Brain microvascular endothelial cell (primary cell): Measurements from ENCODE around the gene OLFM3.

ENCODE experiments used
- DNase-seq: peaks from one replicate; pipeline ENCODE4 v3.0.0-alpha.2; 2020
- H3K27ac ChIP-seq: fragments of 250-450 bp; sonication (Bioruptor Pico); 2 replicates; pipeline ENCODE4 v1.5.1; 2020; ENCODE audit warnings: mild to moderate bottlenecking, moderate library complexity
- H3K27me3 ChIP-seq: fragments of 250-450 bp; sonication (Bioruptor Pico); replicated peaks from 2 replicates; pipeline ENCODE4 v1.5.1; 2020; ENCODE audit warnings: mild to moderate bottlenecking
- H3K36me3 ChIP-seq: fragments of 250-450 bp; sonication (Bioruptor Pico); replicated peaks from 2 replicates; pipeline ENCODE4 v1.5.1; 2020; ENCODE audit warnings: mild to moderate bottlenecking
- H3K4me3 ChIP-seq: 2 replicates; pipeline ENCODE4 v1.5.1; 2011; ENCODE audit warnings: low read depth, mild to moderate bottlenecking, control low read depth, low read length, moderate library complexity
- CTCF ChIP-seq: IDR thresholded peaks from 2 replicates; pipeline ENCODE4 v1.5.1; 2011; ENCODE audit warnings: low read depth, mild to moderate bottlenecking, moderate library complexity, low read length, control low read depth, inconsistent platforms; ENCODE audit errors: missing control alignments
- in situ Hi-C: cut with HindIII; loops from 2 replicates; pipeline ENCODE4 v1.10.0; 2017; ENCODE audit warnings: low sequenced_read_pairs, low pct_ligation_motif_present

Gene OLFM3

GRCh38 chr1:101859941-101860340 lies 136.8 kb downstream of the OLFM3 start:
- Histone ChIP-seq H3K36me3 (no peaks in the 10 kb centered on the region), H3K27me3 (no peaks in the 10 kb centered on the region), H3K4me3 (no peak overlapping the region), H3K27ac (no peak overlapping the region)
- no peak for DNase-seq
- in situ Hi-C loops = no loop called here
- no peak for TF ChIP-seq CTCF

DNA sequence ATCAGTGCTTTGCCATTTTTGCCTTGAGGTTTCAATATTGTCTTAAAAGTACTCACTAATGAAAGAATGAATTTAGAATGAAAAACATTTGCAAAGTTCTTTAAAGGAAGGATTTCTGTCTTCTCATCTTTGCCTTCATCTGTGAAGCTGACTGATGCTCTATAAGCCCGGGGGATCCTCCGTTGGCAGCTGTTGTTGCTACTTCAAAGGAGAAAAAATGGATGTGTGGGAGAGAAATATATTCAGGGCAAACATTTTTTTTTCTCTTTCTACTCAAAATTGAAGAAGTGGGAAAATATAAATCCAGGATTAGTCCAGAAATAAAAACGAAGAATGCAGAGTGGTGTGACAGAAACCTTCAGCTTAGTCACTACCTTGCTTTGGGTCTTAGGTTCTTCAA lies 142.5 kb downstream of the OLFM3 start:
- Histone ChIP-seq H3K27me3 (no peaks in the 10 kb centered on the region), H3K36me3 (no peaks in the 10 kb centered on the region), H3K27ac (no peak overlapping the region), H3K4me3 (no peak overlapping the region)
- no peak for DNase-seq
- in situ Hi-C loops = no loop called here
- TF ChIP-seq CTCF = no peak

GRCh38 chr1:101852936-101853335 lies 143.8 kb downstream of the OLFM3 start:
- H3K27me3 ChIP-seq = no peaks in the 10 kb centered on the region
- no peaks in the 10 kb centered on the region for H3K36me3 ChIP-seq
- no peak for DNase-seq
- TF ChIP-seq CTCF = no peak
- H3K27ac ChIP-seq = no peak overlapping the region
- H3K4me3 ChIP-seq = no peak overlapping the region
- in situ Hi-C loops = no loop called here

GRCh38 chr1:101849356-101849755 lies 147.4 kb downstream of the OLFM3 start:
- Histone ChIP-seq H3K4me3 (no peak overlapping the region), H3K36me3 (no peaks in the 10 kb centered on the region), H3K27ac (no peak overlapping the region), H3K27me3 (no peaks in the 10 kb centered on the region)
- no peak for TF ChIP-seq CTCF
- in situ Hi-C loops = no loop called here
- no peak for DNase-seq

DNA sequence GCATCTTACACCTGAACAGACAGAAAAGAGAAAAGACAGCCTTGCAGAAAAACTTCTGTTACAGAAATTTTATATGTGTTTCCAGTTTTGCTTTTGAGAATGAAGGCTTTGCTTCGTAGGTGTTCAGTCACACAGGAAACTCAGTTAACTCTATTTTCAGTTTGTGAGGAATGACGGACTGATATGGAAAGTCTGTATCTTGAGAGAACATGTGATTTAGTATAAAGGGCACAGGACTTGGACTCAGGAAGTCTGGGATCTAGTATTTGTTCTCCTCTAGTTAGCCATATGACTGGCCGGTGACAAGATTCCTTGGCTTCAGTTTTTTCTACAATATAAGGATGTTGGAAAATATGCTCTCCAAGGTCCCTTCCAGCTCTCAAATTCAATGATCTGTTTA lies 149.1 kb downstream of the OLFM3 start:
- no peak for DNase-seq
- no peak overlapping the region for H3K4me3 ChIP-seq
- TF ChIP-seq CTCF = no peak
- no peaks in the 10 kb centered on the region for H3K36me3 ChIP-seq
- H3K27ac ChIP-seq = no peak overlapping the region
- in situ Hi-C loops = no loop called here
- no peaks in the 10 kb centered on the region for H3K27me3 ChIP-seq

- Histone ChIP-seq H3K27ac (no peak overlapping the region), H3K27me3 (no peaks in the 10 kb centered on the region), H3K4me3 (no peak overlapping the region), H3K36me3 (no peaks in the 10 kb centered on the region)
- DNase-seq = no peak
- in situ Hi-C loops = no loop called here
- no peak for TF ChIP-seq CTCF
These were observed 149.9 kb downstream of the OLFM3 start for GRCh38 chr1:101846820-101847219.
